HepG2 (cell line): ENCODE results near the gene MYLK. TPM values are rescaled to one million over a fixed set of nuclear protein-coding genes. Genes with fewer than 3 reads are reported as not detected.

Experiments
- ADNP ChIP-seq: sonication (generic); formaldehyde crosslinking; IDR thresholded peaks from 2 replicates; pipeline ENCODE4 v1.4.0; 2020; ENCODE audit warnings: missing genetic modification reagents
- AGO2 ChIP-seq: fragments of 200-400 bp; formaldehyde crosslinking; optimal IDR thresholded peaks from 2 replicates; pipeline ENCODE3; 2017; ENCODE audit warnings: mild to moderate bottlenecking, low read depth, low read length, moderate library complexity
- CBFB ChIP-seq: sonication (generic); formaldehyde crosslinking; IDR thresholded peaks from 2 replicates; pipeline ENCODE4 v1.4.0; 2020; ENCODE audit warnings: missing genetic modification reagents
- GABPA ChIP-seq, 2 experiments: IDR thresholded peaks; 2 replicates each; pipeline ENCODE4 v1.6.1; 2011 to 2016; ENCODE audit warnings: low read depth in 2 of 2, low read length in 1 of 2, missing biosample characterization in 1 of 2, missing genetic modification characterization in 1 of 2
- GZF1 ChIP-seq: sonication (generic); formaldehyde crosslinking; IDR thresholded peaks from 2 replicates; pipeline ENCODE4 v1.5.1; 2020; ENCODE audit warnings: mild to moderate bottlenecking, missing genetic modification reagents
- MIER3 ChIP-seq: IDR thresholded peaks from 2 replicates; pipeline ENCODE4 v1.6.1; 2016; ENCODE audit warnings: missing compliant biosample characterization, borderline replicate concordance
- SIX1 ChIP-seq: sonication (generic); formaldehyde crosslinking; IDR thresholded peaks from 2 replicates; pipeline ENCODE4 v1.4.0; 2020; ENCODE audit warnings: missing genetic modification reagents, borderline replicate concordance
- SP5 ChIP-seq: IDR thresholded peaks from 2 replicates; pipeline ENCODE4 v1.6.1; 2016; ENCODE audit warnings: low read depth, borderline replicate concordance
- ZIK1 ChIP-seq: sonication (generic); formaldehyde crosslinking; IDR thresholded peaks from 2 replicates; pipeline ENCODE4 v1.5.0; 2020; ENCODE audit warnings: mild to moderate bottlenecking, low read depth, missing genetic modification reagents, borderline replicate concordance
- ZNF251 ChIP-seq: sonication (generic); formaldehyde crosslinking; IDR thresholded peaks from 2 replicates; pipeline ENCODE4 v1.9.0; 2021; ENCODE audit warnings: mild to moderate bottlenecking, missing genetic modification reagents
- ZNF382 ChIP-seq: sonication (generic); formaldehyde crosslinking; IDR thresholded peaks from 2 replicates; pipeline ENCODE4 v1.5.0; 2020; ENCODE audit warnings: missing genetic modification reagents, mild to moderate bottlenecking, borderline replicate concordance
- ZNF557 ChIP-seq: sonication (generic); formaldehyde crosslinking; IDR thresholded peaks from 2 replicates; pipeline ENCODE4 v1.4.0; 2020; ENCODE audit warnings: missing genetic modification reagents
- ZNF644 ChIP-seq: IDR thresholded peaks from 2 replicates; pipeline ENCODE4 v1.6.1; 2016; ENCODE audit warnings: low read depth
- ZNF879 ChIP-seq: sonication (generic); formaldehyde crosslinking; IDR thresholded peaks from 2 replicates; pipeline ENCODE4 v1.8.1; 2023; ENCODE audit warnings: missing genetic modification reagents
- polyA plus RNA-seq, 8 experiments: library from polyadenylated mRNA; depleted of rRNA in 3 of 8; stranded (reverse) in 7 of 8; unstranded in 1 of 8; fragments of >200 nt; fragmentation: Illumina TruSeq in 4 of 8; extraction: Trizol in 4 of 8; gene quantifications; 2 replicates each; pipeline versions ENCODE4 v1.2.1 to v1.2.3, GENCODE V29; 2011 to 2016; ENCODE audit warnings: low read depth in 4 of 8, missing spikeins in 1 of 8, mixed read lengths in 1 of 8; ENCODE audit not compliant: insufficient read depth in 1 of 8
- total RNA-seq, 5 experiments: library from RNA; depleted of rRNA; stranded (reverse); fragments of >200 nt; fragmentation: Illumina TruSeq; extraction: Trizol; gene quantifications; 2 replicates each; pipeline ENCODE4 v1.2.3, GENCODE V29; 2016; ENCODE audit warnings: low read depth in 1 of 5
- TF ChIP-seq, protein P1 (sequence below): sonication (generic); formaldehyde crosslinking; IDR thresholded peaks from 2 replicates; pipeline ENCODE4 v1.8.0; 2022; ENCODE audit warnings: mild to moderate bottlenecking, missing genetic modification reagents; ENCODE audit not compliant: insufficient replicate concordance
- TF ChIP-seq, protein P2 (sequence below): sonication (generic); formaldehyde crosslinking; IDR thresholded peaks from 2 replicates; pipeline ENCODE4 v1.4.0; 2020; ENCODE audit warnings: missing genetic modification reagents, borderline replicate concordance
- TF ChIP-seq, protein P3 (sequence below): IDR thresholded peaks from 2 replicates; pipeline ENCODE4 v1.6.1; 2016; ENCODE audit warnings: control low read depth
- TF ChIP-seq, protein P4 (sequence below): sonication (generic); formaldehyde crosslinking; IDR thresholded peaks from 2 replicates; pipeline ENCODE4 v1.5.1; 2020; ENCODE audit warnings: missing genetic modification reagents, mild to moderate bottlenecking, borderline replicate concordance

Gene MYLK
- total and polyA plus RNA-seq, 2 of the 13 experiments (the other 11 are each of a cell fraction or from before 2014, with no cell fraction given) = 10.6 to 34.9 TPM

DNA sequence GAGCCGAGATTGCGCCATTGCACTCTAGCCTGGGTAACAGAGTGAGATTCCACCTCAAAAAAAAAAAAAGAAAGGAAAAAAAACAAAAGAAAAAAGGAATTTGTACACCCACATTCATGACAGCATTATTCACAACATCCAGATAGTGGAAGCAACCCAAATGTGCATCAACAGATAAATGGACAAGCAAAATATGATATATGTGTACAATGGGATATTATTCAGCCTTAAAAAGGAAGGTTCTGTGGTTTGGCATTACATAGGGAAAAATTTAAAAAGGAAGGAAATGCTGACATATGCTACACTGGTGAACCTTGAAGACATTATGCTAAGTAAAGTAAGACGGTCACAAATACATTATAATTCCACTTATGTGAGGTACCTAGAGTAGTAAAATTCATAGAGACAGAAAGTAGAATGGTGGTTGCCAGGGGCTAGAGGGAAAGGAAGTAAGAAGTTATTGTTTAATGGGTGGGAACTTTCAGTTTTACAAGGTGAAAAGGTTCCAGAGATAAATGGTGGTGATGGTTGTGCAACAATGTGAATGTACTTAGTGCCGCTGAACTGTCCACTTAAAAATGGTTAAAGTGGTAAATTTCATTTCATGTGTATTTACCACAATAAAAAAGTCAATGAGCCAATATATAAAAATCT is 118.5 kb downstream of the MYLK start (continued):
- TF ChIP-seq ZNF557 (CRISPR knock-in tag) (no peak), ZIK1 (no peak), GZF1 (CRISPR knock-in tag) (no peak), SIX1 (CRISPR knock-in tag) (no peak), ZNF879 (CRISPR knock-in tag) (no peak), ZNF251 (no peak), SP5 (CRISPR knock-in tag) (peak; percentile 50; the same call in 1 of the 2 replicates), ZNF644 (CRISPR knock-in tag) (0 out of 2 replicates have a peak, but pooled peaks have one; percentile 24), MIER3 (no peak), CBFB (no peak), ZNF382 (CRISPR knock-in tag) (no peak), GABPA (IDR thresholded peaks at IDR 0.05; ENCODE audit: low read depth, low read length) (no peak), GABPA (CRISPR knock-in tag; IDR thresholded peaks at IDR 0.05; ENCODE audit: low read depth) (no peak), AGO2 (no peak), ADNP (CRISPR knock-in tag) (no peak)
- TF ChIP-seq, protein P1, sequence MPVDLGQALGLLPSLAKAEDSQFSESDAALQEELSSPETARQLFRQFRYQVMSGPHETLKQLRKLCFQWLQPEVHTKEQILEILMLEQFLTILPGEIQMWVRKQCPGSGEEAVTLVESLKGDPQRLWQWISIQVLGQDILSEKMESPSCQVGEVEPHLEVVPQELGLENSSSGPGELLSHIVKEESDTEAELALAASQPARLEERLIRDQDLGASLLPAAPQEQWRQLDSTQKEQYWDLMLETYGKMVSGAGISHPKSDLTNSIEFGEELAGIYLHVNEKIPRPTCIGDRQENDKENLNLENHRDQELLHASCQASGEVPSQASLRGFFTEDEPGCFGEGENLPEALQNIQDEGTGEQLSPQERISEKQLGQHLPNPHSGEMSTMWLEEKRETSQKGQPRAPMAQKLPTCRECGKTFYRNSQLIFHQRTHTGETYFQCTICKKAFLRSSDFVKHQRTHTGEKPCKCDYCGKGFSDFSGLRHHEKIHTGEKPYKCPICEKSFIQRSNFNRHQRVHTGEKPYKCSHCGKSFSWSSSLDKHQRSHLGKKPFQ = no peak
- TF ChIP-seq, protein P2, sequence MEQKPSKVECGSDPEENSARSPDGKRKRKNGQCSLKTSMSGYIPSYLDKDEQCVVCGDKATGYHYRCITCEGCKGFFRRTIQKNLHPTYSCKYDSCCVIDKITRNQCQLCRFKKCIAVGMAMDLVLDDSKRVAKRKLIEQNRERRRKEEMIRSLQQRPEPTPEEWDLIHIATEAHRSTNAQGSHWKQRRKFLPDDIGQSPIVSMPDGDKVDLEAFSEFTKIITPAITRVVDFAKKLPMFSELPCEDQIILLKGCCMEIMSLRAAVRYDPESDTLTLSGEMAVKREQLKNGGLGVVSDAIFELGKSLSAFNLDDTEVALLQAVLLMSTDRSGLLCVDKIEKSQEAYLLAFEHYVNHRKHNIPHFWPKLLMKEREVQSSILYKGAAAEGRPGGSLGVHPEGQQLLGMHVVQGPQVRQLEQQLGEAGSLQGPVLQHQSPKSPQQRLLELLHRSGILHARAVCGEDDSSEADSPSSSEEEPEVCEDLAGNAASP (CRISPR knock-in tag) = no peak
- TF ChIP-seq, protein P3, sequence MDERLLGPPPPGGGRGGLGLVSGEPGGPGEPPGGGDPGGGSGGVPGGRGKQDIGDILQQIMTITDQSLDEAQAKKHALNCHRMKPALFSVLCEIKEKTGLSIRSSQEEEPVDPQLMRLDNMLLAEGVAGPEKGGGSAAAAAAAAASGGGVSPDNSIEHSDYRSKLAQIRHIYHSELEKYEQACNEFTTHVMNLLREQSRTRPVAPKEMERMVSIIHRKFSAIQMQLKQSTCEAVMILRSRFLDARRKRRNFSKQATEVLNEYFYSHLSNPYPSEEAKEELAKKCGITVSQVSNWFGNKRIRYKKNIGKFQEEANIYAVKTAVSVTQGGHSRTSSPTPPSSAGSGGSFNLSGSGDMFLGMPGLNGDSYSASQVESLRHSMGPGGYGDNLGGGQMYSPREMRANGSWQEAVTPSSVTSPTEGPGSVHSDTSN = no peak
- TF ChIP-seq, protein P4, sequence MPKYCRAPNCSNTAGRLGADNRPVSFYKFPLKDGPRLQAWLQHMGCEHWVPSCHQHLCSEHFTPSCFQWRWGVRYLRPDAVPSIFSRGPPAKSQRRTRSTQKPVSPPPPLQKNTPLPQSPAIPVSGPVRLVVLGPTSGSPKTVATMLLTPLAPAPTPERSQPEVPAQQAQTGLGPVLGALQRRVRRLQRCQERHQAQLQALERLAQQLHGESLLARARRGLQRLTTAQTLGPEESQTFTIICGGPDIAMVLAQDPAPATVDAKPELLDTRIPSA (CRISPR knock-in tag) = no peak
